Cardiac fibroblast (primary cell): ENCODE data around the gene PLD1.

Experiments
- DNase-seq, 2 donors: peaks; one replicate each; pipeline versions ENCODE4 v3.0.0 to v3.0.0-alpha.2; 2010; ENCODE audit warnings: low read depth in 2 of 2
- H3K4me3 ChIP-seq, 2 donors: replicated peaks in 1 of 2; 1 replicate in 1 of 2; 2 replicates in 1 of 2; pipeline ENCODE4 v1.5.1; 2011; ENCODE audit warnings: low read depth in 2 of 2, low read length in 2 of 2, mild to moderate bottlenecking in 2 of 2, moderate library complexity in 1 of 2
- TF ChIP-seq, protein P1 (sequence below): IDR thresholded peaks from one replicate; pipeline ENCODE4 v1.5.1; 2011; ENCODE audit warnings: low read depth, mild to moderate bottlenecking, low read length, inconsistent platforms

The PLD1 gene

DNA sequence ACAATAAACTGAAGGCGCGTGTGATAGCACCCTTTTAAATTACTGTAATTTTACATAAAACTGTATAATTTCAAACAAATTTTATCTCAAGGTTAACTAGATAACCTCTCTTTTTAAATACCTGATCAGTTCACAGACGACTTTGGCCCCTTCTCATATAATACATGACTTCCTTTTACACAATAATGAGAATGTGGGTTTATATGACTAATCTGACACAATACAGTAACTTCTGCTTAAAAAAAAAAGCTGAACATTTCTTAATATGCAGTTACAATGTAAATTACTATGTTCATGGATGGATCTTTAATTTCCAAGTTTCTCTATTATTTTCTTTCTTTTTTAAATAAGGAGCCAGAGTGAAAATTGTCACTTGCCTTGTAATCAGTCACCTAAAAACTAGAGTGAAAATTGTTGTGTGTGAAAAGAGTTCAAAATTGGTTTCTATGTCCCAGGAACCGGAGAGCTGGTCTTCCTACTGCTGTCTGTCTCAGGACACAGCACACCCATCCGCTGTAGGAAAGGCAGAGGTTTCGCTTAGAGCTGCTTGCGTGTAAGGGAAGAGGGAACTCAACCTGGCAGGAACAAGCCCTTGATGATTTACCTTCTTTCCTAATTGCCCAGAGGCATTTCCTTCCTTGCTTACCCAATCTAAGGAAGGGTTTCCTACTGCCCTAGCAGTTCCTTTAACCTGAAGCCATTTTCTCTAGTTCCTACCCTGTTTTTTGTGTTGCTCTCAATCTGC lies 33.3 kb downstream of the PLD1 start:
- TF ChIP-seq, protein P1, sequence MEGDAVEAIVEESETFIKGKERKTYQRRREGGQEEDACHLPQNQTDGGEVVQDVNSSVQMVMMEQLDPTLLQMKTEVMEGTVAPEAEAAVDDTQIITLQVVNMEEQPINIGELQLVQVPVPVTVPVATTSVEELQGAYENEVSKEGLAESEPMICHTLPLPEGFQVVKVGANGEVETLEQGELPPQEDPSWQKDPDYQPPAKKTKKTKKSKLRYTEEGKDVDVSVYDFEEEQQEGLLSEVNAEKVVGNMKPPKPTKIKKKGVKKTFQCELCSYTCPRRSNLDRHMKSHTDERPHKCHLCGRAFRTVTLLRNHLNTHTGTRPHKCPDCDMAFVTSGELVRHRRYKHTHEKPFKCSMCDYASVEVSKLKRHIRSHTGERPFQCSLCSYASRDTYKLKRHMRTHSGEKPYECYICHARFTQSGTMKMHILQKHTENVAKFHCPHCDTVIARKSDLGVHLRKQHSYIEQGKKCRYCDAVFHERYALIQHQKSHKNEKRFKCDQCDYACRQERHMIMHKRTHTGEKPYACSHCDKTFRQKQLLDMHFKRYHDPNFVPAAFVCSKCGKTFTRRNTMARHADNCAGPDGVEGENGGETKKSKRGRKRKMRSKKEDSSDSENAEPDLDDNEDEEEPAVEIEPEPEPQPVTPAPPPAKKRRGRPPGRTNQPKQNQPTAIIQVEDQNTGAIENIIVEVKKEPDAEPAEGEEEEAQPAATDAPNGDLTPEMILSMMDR = no peak
- no peak overlapping the region for H3K4me3 ChIP-seq
- no peak for DNase-seq

DNA sequence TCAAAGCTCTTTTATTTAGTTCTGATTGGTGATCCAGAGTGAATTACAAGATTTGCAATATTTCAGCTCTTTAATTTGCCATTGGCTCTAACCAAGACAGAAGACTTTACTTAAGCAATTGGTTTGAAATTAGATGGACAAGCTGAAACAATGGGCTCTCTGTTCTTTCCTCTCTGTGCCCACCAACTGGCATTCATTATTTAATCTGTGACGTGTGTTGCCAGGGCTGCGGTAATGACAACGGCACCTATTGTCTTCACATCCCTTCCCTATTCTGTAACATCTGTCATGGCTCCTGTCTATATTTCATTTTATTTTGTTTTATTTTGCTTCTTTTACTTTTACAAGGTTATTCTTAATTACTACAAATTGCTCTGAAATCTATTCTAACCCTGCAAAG lies 33.9 kb downstream of the PLD1 start:
- no peak overlapping the region for H3K4me3 ChIP-seq
- TF ChIP-seq, protein P1 = no peak
- no peak for DNase-seq

DNA sequence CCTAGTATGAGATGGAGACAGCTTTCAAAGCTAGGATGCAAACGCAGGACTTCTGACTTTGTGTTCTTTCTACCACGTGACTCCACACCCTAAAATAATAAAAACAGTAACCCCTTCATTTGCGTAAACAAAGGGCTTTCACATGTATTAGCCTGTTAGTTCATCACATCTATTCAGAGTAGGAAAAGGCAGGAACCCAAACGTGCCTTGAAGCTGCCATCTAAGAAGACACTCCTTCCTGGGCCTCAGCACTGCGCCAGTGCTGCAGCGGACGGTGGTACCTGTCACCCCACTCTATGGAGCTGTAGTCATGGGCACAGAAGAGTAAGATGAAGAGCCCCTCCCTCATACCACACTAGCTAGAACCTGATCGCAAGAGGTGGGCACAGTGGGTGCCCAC lies 34.3 kb downstream of the PLD1 start:
- no peak overlapping the region for H3K4me3 ChIP-seq
- DNase-seq = no peak
- TF ChIP-seq, protein P1 = no peak

DNA sequence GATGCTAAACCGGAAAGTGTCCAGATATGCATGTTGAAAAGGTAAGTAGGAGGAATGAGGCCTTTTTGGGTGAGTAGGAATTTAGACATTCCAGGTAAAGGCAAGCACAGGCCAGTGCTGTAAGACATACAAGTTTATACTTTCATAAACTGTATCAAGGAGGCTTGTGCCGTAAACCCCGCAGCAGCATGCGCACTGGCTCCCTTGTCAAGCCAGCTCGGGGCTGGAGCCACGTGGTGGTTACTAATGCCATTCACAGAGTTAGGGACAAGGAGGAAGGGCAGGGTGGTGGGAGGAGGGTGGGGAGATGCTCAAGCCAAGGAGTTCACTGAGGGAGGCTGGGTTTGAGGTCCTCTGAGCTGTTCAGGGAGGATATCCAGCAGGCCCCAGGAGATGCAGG lies 35.8 kb downstream of the PLD1 start:
- TF ChIP-seq, protein P1 = no peak
- no peak for DNase-seq
- no peak overlapping the region for H3K4me3 ChIP-seq

DNA sequence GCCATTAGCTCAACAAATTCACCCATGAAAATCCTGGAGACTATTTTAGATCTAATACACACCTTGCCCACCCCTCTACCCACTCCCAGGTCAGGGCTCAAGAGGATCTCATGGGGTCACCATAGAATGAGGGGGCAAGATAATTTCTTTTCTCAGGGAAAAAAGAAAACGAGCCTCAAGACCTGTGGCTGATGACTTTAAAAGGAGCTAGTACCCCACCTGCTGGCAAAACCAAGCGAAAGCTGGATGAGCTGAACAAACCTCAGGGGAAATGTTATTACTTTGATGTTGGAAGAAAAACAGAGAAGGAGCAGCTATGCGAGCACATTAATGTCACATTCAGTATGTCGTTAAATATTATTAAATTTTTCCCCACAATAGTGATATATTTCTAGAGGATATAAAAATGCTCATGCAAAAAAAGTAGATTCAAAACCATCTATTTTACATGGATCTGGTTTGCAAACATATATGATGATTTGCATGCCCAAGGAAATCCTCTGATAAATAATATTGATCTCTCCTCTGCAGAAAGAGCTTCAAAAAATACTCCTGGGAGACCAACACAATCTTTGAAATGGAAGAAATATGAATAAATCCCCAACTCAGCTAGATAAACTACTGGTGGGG lies 37.7 kb downstream of the PLD1 start:
- TF ChIP-seq, protein P1 = peak; percentile 70
- peak; percentile 83 to 85 for DNase-seq
- no peak overlapping the region for H3K4me3 ChIP-seq

DNA sequence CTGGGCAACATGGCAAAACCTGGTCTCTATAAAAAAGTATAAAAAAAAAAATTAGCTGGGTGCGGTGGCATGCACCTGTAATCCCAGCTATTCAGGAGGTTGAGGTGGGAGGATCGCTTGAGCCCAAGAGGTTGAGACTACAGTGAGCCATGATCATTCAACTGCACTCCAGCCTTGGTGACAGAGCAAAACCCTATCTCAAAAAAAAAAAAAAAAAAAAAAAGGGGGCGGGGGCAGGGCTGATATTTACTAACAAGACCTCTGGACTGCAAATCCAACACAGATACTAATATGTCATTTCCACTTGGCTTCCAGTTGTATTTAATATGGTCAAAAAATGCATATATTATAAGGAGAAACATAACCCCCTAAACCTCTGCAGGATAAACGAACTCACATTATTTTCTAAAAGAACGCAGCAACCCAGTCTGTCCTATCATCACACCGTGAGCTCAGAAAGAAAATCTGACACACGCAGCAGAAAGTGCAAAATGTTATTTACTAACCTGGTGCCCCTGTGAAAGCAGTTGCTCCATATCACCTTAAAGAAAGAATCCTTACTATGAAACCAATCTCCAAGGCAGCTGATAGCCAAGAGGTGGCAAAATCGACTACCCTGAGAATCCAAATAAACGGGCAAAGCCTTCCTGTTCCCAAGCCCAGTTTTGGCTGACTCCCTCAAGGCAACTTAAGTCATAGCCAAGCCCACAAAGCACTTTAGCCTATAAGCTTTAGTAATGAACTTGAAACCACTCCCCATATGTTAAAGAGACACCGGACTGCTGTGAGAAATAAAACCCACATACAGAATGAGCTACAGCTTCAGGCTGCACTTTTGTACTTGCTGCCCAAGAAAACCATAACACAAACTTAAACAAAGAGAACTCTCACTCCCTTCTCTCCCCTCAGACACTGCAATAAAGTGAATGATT lies 39.3 kb downstream of the PLD1 start:
- peak overlapping the region; percentile 45 to 58 for H3K4me3 ChIP-seq
- TF ChIP-seq, protein P1 = no peak
- peak; percentile 94 for DNase-seq
